Left colon (tissue), 2 donors: Measurements from ENCODE around the gene ETV1. TPM values are rescaled to one million over a fixed set of nuclear protein-coding genes. Genes with fewer than 3 reads are reported as not detected.
A peak's percentile ranks its signal among the peaks of the same experiment; 100 is the strongest.
"Not testable (repeated sequence)": the region's sequence is repeated elsewhere in the genome, so short reads cannot be mapped to it uniquely, and the experiment has no call there.

Experiments used
- ATAC-seq: fragments of 200-7000 bp; cut with Tn5 transposase; one replicate; pipeline ENCODE4 v1.9.1; 2020; ENCODE audit warnings: mild to moderate bottlenecking, moderate library complexity
- DNase-seq, 2 donors: peaks; one replicate each; pipeline ENCODE4 v3.0.0-alpha.2; 2020
- intact Hi-C, 2 donors: fragments of 100-400 bp; cut with DNase I in 1 of 2; cut with micrococcal nuclease in 1 of 2; formaldehyde crosslinking; loops; one replicate each; pipeline versions ENCODE4 v1.11.2 to v1.14.0; 2022; cut with DNase I, micrococcal nuclease
- total RNA-seq, 2 donors: library from RNA; stranded (reverse); fragmentation: NEBNext Ultra II Directional; extraction: Animal tissue kit (Norgen Biotek cat#: 25700); gene quantifications; one replicate each; pipeline ENCODE4 v1.2.1, GENCODE V29; 2021
- donor health status: DM: no; HTN: no; CAD: no.
- donor health status: DM: yes; HTN: yes; CAD: no.

Gene ETV1
- total RNA-seq, 2 donors from 2014 or later = 2.8 to 4.6 TPM

- intact Hi-C loops = no loop called here
- no peak for DNase-seq
- no peak for ATAC-seq
Observed at GRCh38 chr7:13948019-13948801, 41.3 kb downstream of the ETV1 start.

- DNase-seq = no peak
- intact Hi-C loops = no loop called here
- ATAC-seq = no peak
Observed at GRCh38 chr7:13947535-13947934, 41.9 kb downstream of the ETV1 start.

- intact Hi-C loops = no loop called here
- no peak for DNase-seq
- ATAC-seq = no peak
Observed at GRCh38 chr7:13946181-13946580, 43.3 kb downstream of the ETV1 start.

GRCh38 chr7:13945670-13946069 lies 43.8 kb downstream of the ETV1 start:
- no peak for ATAC-seq
- intact Hi-C loops = no loop called here

GRCh38 chr7:13933536-13933935 lies 55.9 kb downstream of the ETV1 start:
- ATAC-seq (no peak), DNase-seq (no peak)
- intact Hi-C loops = no loop called here

More at GRCh38 chr7:13945670-13946069, 43.8 kb downstream of the ETV1 start:
- DNase-seq = no peak

GRCh38 chr7:13933091-13933490 lies 56.4 kb downstream of the ETV1 start:
- no peak for ATAC-seq
- no peak for DNase-seq
- intact Hi-C loops = no loop called here

GRCh38 chr7:13932131-13932530 lies 57.3 kb downstream of the ETV1 start:
- ATAC-seq (no peak), DNase-seq (no peak)
- intact Hi-C loops = no loop called here

GRCh38 chr7:13921062-13921461 lies 68.4 kb downstream of the ETV1 start:
- intact Hi-C loops = no loop called here
- ATAC-seq = no peak
- DNase-seq = no peak

- intact Hi-C loops = no loop called here
- ATAC-seq (peak; percentile 69), DNase-seq (peak in 1 of 2 donors; percentile 12)
Observed at GRCh38 chr7:13920053-13920697, 69.3 kb downstream of the ETV1 start.

- ATAC-seq, intact Hi-C loops, DNase-seq: not testable (repeated sequence)
Observed at GRCh38 chr7:13918333-13918732, 71.1 kb downstream of the ETV1 start.

- ATAC-seq, intact Hi-C loops, DNase-seq: not testable (repeated sequence)
Observed at GRCh38 chr7:13917103-13917502, 72.4 kb downstream of the ETV1 start.

GRCh38 chr7:13915891-13916290 lies 73.6 kb downstream of the ETV1 start:
- no peak for ATAC-seq
- no peak for DNase-seq
- intact Hi-C loops = no loop called here

GRCh38 chr7:13912715-13913278 lies 76.7 kb downstream of the ETV1 start:
- intact Hi-C loops = no loop called here
- DNase-seq (no peak), ATAC-seq (peak; percentile 39)

- DNase-seq (peak in 1 of 2 donors; percentile 11), ATAC-seq (peak; percentile 87)
- intact Hi-C loops = no loop called here
Observed at GRCh38 chr7:13911909-13912308, 77.6 kb downstream of the ETV1 start.

- DNase-seq (no peak), ATAC-seq (no peak)
- intact Hi-C loops = no loop called here
Observed at GRCh38 chr7:13910805-13911551, 78.5 kb downstream of the ETV1 start.

GRCh38 chr7:13908667-13909397 lies 80.6 kb downstream of the ETV1 start:
- intact Hi-C loops = no loop called here
- DNase-seq = no peak
- no peak for ATAC-seq

GRCh38 chr7:13907831-13908230 lies 81.6 kb downstream of the ETV1 start:
- ATAC-seq (peak; percentile 70), DNase-seq (no peak)
- intact Hi-C loops = no loop called here

- DNase-seq = no peak
- intact Hi-C loops = no loop called here
- no peak for ATAC-seq
Observed at GRCh38 chr7:13904689-13905088, 84.8 kb downstream of the ETV1 start.

GRCh38 chr7:13904007-13904406 lies 85.5 kb downstream of the ETV1 start:
- intact Hi-C loops = no loop called here
- ATAC-seq (no peak), DNase-seq (no peak)
